ENCODE data around the gene CLDN8.

CLDN8 gene

DNA sequence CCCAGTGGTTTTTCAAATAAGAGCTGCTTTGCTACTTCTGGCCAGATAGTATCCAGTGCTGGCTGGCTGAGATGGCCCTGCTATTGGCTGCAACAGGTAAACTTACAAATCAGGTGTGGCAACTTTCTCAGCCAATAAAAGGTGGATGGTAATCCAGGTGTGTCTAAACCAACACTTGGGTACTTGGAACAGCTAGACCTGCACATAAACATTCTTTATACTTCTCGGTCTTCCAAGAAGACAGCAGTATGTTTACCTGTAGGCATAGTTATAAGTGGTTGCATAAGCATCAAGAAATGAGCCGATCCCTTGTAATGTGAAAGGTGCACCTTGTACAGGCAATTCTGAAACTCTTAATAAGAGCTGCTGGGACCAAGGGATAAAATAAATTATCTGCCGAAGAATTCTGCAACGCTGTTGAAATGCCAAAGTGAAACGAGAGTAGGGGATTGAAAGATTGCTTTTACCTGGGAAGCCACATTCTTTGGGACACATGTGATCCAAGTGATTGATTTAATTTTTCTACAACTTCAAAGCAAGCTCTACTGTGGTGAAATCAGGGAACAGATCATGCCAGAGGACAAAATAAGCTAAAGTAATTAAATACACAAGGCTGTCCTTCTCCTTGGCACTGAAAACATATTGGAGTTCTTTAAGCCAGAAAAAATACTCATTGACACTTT lies at the start of gene CLDN8:
TSS of gene CLDN8 (minus strand) at position 57 of the 683 bp plus-strand sequence. CDS start 172 bp downstream, outside the sequence.
- H3K4me3 ChIP-seq (ENCODE audit: low read depth, low read length), result no peak within 1 kb of the TSS

DNA sequence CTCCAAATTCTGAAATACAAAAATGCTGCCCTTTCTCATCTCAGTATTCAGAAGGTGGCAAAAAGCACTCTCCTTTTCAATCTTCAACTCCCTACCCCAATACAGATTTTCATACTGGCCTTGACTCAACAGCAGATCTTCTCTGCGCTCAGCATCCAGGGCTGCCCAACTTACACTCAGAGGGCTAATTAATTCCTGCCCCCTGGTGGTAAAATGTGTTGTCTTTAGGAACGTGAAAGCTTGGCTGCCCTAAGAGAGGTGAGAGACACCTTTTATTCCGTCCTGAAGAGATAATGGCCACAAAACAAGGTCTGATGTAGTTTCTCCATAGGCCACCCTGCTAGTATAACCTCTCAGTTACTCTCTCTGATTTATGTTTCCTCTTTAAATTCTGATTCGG lies 41.9 kb upstream of the CLDN8 start:
- TF ChIP-seq, protein P1, sequence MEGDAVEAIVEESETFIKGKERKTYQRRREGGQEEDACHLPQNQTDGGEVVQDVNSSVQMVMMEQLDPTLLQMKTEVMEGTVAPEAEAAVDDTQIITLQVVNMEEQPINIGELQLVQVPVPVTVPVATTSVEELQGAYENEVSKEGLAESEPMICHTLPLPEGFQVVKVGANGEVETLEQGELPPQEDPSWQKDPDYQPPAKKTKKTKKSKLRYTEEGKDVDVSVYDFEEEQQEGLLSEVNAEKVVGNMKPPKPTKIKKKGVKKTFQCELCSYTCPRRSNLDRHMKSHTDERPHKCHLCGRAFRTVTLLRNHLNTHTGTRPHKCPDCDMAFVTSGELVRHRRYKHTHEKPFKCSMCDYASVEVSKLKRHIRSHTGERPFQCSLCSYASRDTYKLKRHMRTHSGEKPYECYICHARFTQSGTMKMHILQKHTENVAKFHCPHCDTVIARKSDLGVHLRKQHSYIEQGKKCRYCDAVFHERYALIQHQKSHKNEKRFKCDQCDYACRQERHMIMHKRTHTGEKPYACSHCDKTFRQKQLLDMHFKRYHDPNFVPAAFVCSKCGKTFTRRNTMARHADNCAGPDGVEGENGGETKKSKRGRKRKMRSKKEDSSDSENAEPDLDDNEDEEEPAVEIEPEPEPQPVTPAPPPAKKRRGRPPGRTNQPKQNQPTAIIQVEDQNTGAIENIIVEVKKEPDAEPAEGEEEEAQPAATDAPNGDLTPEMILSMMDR (IDR thresholded peaks at IDR 0.05; ENCODE audit: low read depth, low read length), result no peak
- H3K4me3 ChIP-seq (ENCODE audit: low read depth, low read length), result no peak overlapping the region

More for the DNA sequence above, at the start of gene CLDN8:
- TF ChIP-seq, protein P1 (IDR thresholded peaks at IDR 0.05; ENCODE audit: low read depth, low read length), result no peak

DNA sequence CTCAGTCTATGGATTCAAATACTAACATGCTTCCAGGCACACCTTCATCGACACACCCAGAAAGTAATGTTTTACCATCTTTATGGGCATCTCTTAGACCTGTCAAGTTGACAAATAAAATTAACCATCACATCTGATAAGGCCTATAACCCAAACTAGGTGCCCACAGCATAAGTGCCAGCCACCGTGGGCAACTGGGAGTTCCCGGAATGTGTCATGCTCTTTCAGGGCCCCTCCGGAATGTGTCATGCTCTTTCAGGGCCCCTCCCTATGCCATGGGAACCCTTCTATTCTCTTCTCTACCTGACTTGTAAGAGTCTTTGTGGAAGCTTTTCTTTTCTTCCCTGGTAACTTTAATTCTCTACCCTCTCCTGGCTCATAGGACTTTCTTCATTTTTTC lies 40.2 kb upstream of the CLDN8 start:
- TF ChIP-seq, protein P1 (IDR thresholded peaks at IDR 0.05; ENCODE audit: low read depth, low read length), result no peak
- H3K4me3 ChIP-seq (ENCODE audit: low read depth, low read length), result no peak overlapping the region

DNA sequence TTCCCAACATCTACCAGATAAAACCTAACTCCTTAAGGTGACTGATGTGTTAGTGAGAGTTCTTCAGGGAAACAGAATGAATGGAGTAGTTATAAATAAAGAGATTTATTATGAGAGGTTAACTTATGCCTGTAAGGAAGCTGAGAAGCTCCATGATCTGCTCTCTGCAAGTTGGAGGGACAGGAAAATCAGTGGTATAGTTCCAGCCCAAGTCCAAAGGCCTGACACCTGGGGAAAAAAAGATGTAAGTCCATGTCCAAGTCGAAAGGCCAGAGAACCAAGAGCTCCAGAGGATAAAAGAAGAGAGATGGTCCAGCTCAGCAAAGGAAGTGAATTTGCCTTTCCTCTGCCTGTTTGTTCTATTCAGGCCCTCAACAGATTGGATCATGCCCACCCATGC lies 39.8 kb upstream of the CLDN8 start:
- TF ChIP-seq, protein P1 (IDR thresholded peaks at IDR 0.05; ENCODE audit: low read depth, low read length), result no peak
- no peak overlapping the region for H3K4me3 ChIP-seq (ENCODE audit: low read depth, low read length)

DNA sequence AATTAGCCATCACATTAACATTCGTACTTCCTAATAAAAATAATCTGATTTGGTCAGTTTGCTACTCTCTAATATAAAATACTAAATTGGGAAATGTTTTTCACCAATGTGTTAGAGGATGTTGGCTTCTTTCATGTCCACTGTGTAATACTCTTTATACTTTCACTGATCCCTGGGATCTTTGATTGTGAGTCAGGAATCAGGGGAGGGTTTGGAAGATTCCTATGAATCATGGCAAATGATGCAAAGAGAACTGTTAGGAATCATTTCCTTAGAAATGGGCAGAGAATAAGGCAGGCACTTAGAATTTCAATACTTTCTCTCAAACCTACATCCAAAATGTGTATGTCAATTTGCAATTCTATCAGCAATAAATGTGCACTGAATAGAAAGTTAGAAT lies 35.9 kb upstream of the CLDN8 start:
- no peak overlapping the region for H3K4me3 ChIP-seq (ENCODE audit: low read depth, low read length)
- TF ChIP-seq, protein P1 (IDR thresholded peaks at IDR 0.05; ENCODE audit: low read depth, low read length), result no peak

DNA sequence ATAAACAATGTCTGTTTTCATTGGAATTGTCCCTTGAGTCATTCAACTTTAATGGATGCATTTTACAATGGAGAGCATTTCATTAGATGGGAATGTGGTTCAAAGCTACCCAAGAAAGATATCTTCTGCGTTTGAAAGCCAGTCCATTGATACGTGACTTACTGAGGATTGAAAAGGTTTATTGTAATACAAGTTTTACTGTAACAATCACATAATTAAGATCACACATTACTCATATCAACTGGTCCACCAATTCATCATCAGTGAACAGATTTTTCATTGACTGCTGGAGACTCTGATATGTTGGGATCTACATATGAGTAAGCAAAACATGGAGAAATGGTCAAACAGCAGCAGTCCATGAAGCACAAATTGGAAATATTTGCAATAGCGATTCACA lies 34.0 kb upstream of the CLDN8 start:
- no peak overlapping the region for H3K4me3 ChIP-seq (ENCODE audit: low read depth, low read length)
- TF ChIP-seq, protein P1 (IDR thresholded peaks at IDR 0.05; ENCODE audit: low read depth, low read length), result no peak

DNA sequence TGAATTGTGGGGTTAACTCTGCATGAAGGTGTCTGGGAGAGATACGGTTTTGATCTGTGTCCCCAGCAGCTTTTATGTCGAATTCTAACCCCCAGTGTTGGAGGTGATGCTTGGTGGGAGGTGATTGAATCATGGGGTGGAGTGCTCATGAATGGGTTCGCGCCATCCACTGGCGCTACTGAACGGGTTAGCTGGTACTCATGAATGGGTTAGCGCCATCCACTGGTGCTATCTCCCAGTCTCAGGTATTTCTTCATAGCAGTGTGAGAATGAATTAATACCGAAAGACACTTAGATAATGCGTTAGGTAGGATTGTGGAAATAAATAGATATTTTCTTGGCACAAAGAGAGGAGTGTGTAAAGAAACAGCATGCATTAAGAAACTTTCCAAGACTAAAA lies 32.9 kb upstream of the CLDN8 start:
- H3K4me3 ChIP-seq (ENCODE audit: low read depth, low read length), result no peak overlapping the region
- TF ChIP-seq, protein P1 (IDR thresholded peaks at IDR 0.05; ENCODE audit: low read depth, low read length), result no peak
